ENCODE data around the gene CALML6.

CALML6 gene

GRCh38 chr1:1954015-1954414, 39.0 kb downstream of the CALML6 start:
- DNase-seq (ENCODE audit: low read depth): no peak
- no peak overlapping the region for H3K4me3 ChIP-seq (ENCODE audit: low read depth, low read length)
- TF ChIP-seq CTCF (IDR thresholded peaks at IDR 0.05; ENCODE audit: control insufficient read depth, extremely low read depth, insufficient read depth): no peak

- no peak for DNase-seq (ENCODE audit: low read depth)
- no peak overlapping the region for H3K4me3 ChIP-seq (ENCODE audit: low read depth, low read length)
- peak; percentile 19 for TF ChIP-seq CTCF (IDR thresholded peaks at IDR 0.05; ENCODE audit: control insufficient read depth, extremely low read depth, insufficient read depth)
Measured at GRCh38 chr1:1954831-1955441, 39.9 kb downstream of the CALML6 start.

- no peak for DNase-seq (ENCODE audit: low read depth)
- TF ChIP-seq CTCF (IDR thresholded peaks at IDR 0.05; ENCODE audit: control insufficient read depth, extremely low read depth, insufficient read depth): no peak
- no peak overlapping the region for H3K4me3 ChIP-seq (ENCODE audit: low read depth, low read length)
Measured at GRCh38 chr1:1955621-1956094, 40.6 kb downstream of the CALML6 start.

GRCh38 chr1:1956101-1956500, 41.0 kb downstream of the CALML6 start:
- H3K4me3 ChIP-seq (ENCODE audit: low read depth, low read length): no peak overlapping the region
- TF ChIP-seq CTCF (IDR thresholded peaks at IDR 0.05; ENCODE audit: control insufficient read depth, extremely low read depth, insufficient read depth): no peak
- DNase-seq (ENCODE audit: low read depth): no peak

GRCh38 chr1:1956586-1957532, 41.8 kb downstream of the CALML6 start:
- no peak for TF ChIP-seq CTCF (IDR thresholded peaks at IDR 0.05; ENCODE audit: control insufficient read depth, extremely low read depth, insufficient read depth)
- no peak overlapping the region for H3K4me3 ChIP-seq (ENCODE audit: low read depth, low read length)
- DNase-seq (ENCODE audit: low read depth): no peak

GRCh38 chr1:1957533-1957961, 42.5 kb downstream of the CALML6 start:
- no peak for TF ChIP-seq CTCF (IDR thresholded peaks at IDR 0.05; ENCODE audit: control insufficient read depth, extremely low read depth, insufficient read depth)
- no peak for DNase-seq (ENCODE audit: low read depth)
- H3K4me3 ChIP-seq (ENCODE audit: low read depth, low read length): no peak overlapping the region
